ENCODE data around the gene CARD11.

DNA sequence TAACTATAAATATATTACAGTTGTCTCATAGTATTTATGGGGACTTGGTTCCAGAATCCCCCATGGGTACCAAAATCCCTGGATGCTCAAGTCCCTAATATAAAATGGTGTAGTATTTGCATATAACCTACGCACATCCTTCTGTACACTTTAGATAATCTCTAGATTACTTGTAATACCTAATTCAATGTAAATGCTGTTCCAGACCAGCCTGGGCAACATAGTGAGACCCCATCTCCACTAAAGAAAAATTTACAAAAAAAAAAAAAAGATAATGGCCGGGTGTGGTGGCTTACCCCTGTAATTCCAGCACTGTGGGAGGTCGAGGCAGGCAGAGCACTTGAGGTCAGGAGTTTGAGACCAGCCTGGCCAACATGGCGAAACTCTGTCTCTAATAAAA is 182.2 kb downstream of the CARD11 start:
- no peak for TF ChIP-seq POLR2A (IDR thresholded peaks at IDR 0.05; ENCODE audit: extremely low read depth, insufficient read length)
- TF ChIP-seq, protein P1, sequence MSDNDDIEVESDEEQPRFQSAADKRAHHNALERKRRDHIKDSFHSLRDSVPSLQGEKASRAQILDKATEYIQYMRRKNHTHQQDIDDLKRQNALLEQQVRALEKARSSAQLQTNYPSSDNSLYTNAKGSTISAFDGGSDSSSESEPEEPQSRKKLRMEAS (IDR thresholded peaks at IDR 0.05; ENCODE audit: low read depth, low read length): no peak
- TF ChIP-seq, protein P2, sequence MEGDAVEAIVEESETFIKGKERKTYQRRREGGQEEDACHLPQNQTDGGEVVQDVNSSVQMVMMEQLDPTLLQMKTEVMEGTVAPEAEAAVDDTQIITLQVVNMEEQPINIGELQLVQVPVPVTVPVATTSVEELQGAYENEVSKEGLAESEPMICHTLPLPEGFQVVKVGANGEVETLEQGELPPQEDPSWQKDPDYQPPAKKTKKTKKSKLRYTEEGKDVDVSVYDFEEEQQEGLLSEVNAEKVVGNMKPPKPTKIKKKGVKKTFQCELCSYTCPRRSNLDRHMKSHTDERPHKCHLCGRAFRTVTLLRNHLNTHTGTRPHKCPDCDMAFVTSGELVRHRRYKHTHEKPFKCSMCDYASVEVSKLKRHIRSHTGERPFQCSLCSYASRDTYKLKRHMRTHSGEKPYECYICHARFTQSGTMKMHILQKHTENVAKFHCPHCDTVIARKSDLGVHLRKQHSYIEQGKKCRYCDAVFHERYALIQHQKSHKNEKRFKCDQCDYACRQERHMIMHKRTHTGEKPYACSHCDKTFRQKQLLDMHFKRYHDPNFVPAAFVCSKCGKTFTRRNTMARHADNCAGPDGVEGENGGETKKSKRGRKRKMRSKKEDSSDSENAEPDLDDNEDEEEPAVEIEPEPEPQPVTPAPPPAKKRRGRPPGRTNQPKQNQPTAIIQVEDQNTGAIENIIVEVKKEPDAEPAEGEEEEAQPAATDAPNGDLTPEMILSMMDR (IDR thresholded peaks at IDR 0.05; ENCODE audit: low read depth, low read length): no peak
- TF ChIP-seq MYC (IDR thresholded peaks at IDR 0.05; ENCODE audit: low read depth, low read length): no peak
